ENCODE measurements around the gene LONP1.
A peak's percentile ranks its signal among the peaks of the same experiment; 100 is the strongest.
"Not testable (repeated sequence)": the region's sequence is repeated elsewhere in the genome, so short reads cannot be mapped to it uniquely, and the experiment has no call there.

Gene LONP1

DNA sequence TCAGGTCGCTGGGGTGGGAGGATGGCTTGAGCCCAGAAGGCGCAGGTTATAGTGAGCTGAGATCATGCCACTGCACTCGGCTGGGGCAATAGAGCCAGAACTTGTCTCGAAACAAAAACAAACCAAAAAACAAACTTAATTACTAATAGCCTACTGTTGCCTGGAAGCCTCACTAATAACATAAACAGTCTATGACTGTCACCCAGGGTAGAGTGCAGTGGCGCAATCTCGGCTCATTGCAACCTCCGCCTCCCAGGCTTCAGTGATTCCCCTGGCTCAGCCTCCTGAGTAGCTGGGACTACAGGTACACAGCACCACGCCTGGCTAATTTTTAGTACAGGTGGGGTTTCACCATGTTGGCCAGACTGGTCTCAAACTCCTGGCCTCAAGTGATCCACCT lies 18.5 kb upstream of the LONP1 start:
- Histone ChIP-seq H3K27ac (ENCODE audit: low read depth, low read length, severe bottlenecking) (no peak overlapping the region), H3K36me3 (ENCODE audit: control insufficient read depth, insufficient read depth, low read length) (no peaks in the 10 kb centered on the region), H3K4me1 (ENCODE audit: control insufficient read depth, insufficient read depth, low read length, poor library complexity, severe bottlenecking) (no peaks in the 10 kb centered on the region), H3K4me3 (ENCODE audit: extremely low read depth, insufficient read depth, low read length, poor library complexity, severe bottlenecking) (no peak overlapping the region), H3K9me3 (ENCODE audit: control insufficient read depth, low read length) (no peaks in the 10 kb centered on the region)
- 87 to 89% methylated on average over 4 to 6 of the region's 8 CpGs for WGBS, 2 experiments (ENCODE audit: insufficient coverage in 2 of 2)

DNA sequence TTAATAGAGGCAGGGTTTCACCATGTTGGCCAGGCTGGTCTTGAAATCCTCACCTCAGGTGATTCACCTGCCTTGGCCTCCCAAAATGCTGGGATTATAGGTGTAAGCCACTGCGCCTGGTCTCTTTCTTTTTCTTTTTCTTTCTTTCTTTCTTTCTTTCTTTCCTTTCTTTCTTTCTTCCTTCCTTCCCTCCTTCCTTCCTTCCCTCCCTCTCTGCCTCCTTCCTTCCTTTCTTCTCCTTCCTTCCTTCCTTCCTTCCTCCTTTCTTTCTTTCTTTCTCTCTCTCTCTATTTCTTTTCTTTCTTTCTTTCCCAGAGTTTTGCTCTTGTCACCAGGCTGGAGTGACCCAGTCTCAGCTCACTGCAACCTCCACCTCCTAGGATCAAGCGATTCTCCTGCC lies 13.2 kb upstream of the LONP1 start:
- H3K4me3 ChIP-seq (ENCODE audit: extremely low read depth, insufficient read depth, low read length, poor library complexity, severe bottlenecking); H3K9me3 ChIP-seq (ENCODE audit: control insufficient read depth, low read length); H3K36me3 ChIP-seq (ENCODE audit: control insufficient read depth, insufficient read depth, low read length); H3K4me1 ChIP-seq (ENCODE audit: control insufficient read depth, insufficient read depth, low read length, poor library complexity, severe bottlenecking); H3K27ac ChIP-seq (ENCODE audit: low read depth, low read length, severe bottlenecking): not testable (repeated sequence)
- WGBS, 2 experiments (ENCODE audit: insufficient coverage in 2 of 2) = 71 to 100% methylated on average over 2 of the region's 2 CpGs

DNA sequence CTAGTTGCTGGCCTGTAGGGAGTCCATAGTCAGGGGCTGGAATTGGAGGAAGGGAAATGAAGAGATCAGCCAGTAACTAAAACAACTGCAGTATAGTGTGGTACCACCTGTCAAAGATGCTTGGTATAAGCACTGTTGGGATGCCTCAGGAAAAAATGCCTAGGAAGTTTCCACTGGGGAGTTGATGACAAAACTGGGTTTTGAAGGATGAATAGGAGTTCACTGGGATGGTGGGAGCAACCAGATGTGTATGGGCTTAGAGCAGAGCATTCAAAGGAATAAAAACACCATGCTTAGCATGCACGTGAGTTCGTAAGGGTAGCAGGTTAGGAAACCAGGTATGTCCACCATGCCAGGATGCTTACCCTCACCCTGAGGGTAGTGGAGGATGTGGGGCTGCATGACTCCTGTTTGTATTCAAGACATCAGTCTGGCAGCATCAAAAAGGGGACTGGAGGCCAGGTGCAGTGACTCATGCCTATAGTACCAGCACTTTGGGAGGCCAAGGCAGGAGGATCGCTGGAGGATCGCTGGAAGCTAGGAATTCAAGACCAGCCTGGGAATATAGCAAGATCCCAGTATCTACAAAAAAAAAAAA lies 7.6 kb upstream of the LONP1 start:
- no peaks in the 10 kb centered on the region for H3K4me1 ChIP-seq (ENCODE audit: control insufficient read depth, insufficient read depth, low read length, poor library complexity, severe bottlenecking)
- H3K9me3 ChIP-seq (ENCODE audit: control insufficient read depth, low read length) = peaks cover 3% of the 10 kb centered on the region
- 80 to 82% methylated on average over 2 to 4 of the region's 4 CpGs for WGBS, 2 experiments (ENCODE audit: insufficient coverage in 2 of 2)
- no peak overlapping the region for H3K4me3 ChIP-seq (ENCODE audit: extremely low read depth, insufficient read depth, low read length, poor library complexity, severe bottlenecking)
- no peak overlapping the region for H3K27ac ChIP-seq (ENCODE audit: low read depth, low read length, severe bottlenecking)
- no peaks in the 10 kb centered on the region for H3K36me3 ChIP-seq (ENCODE audit: control insufficient read depth, insufficient read depth, low read length)

DNA sequence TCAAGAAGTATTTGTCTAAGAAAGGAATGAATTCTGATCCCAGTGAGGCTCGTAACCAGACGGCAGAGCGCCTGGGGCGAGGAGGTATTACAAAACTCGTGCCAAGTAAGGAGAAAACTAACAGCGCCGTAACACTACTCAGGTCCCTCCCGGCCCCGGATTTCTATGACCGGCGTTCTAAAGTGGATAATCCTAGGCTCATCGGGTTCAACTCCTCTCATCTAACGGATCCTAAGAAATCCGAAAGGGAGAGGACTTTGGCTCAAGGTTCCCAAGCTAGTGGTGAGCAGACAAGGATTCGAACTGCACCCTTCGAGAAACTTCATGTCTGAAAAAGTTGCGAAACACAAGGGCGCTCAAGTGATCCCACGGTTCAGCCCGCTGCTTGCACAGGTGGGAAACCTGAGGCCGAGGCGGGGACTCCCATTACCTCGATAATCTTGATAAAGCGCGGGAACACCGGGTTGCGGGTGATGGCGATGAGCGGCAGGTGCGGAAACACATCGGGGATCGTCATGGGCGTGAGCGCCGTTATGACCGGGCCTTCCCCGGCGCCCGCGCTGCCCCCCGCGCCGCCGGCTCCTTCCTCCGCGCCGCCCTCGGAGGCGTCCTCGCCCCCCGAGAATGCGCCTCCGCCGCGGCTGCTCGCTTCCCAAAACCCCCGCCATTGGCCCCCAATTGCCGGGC lies 529 bp downstream of the LONP1 start:
- Histone ChIP-seq H3K27ac (ENCODE audit: low read depth, low read length, severe bottlenecking) (peak overlapping the region; percentile 98), H3K4me3 (ENCODE audit: extremely low read depth, insufficient read depth, low read length, poor library complexity, severe bottlenecking) (peak overlapping the region; percentile 98), H3K4me1 (ENCODE audit: control insufficient read depth, insufficient read depth, low read length, poor library complexity, severe bottlenecking) (peaks cover 12% of the 10 kb centered on the region), H3K9me3 (ENCODE audit: control insufficient read depth, low read length) (no peaks in the 10 kb centered on the region), H3K36me3 (ENCODE audit: control insufficient read depth, insufficient read depth, low read length) (peaks cover 21% of the 10 kb centered on the region)
- whole genome bisulfite sequencing, 2 experiments (ENCODE audit: insufficient coverage in 2 of 2) = 0 to 1% methylated on average over 50 to 53 of the region's 58 CpGs

DNA sequence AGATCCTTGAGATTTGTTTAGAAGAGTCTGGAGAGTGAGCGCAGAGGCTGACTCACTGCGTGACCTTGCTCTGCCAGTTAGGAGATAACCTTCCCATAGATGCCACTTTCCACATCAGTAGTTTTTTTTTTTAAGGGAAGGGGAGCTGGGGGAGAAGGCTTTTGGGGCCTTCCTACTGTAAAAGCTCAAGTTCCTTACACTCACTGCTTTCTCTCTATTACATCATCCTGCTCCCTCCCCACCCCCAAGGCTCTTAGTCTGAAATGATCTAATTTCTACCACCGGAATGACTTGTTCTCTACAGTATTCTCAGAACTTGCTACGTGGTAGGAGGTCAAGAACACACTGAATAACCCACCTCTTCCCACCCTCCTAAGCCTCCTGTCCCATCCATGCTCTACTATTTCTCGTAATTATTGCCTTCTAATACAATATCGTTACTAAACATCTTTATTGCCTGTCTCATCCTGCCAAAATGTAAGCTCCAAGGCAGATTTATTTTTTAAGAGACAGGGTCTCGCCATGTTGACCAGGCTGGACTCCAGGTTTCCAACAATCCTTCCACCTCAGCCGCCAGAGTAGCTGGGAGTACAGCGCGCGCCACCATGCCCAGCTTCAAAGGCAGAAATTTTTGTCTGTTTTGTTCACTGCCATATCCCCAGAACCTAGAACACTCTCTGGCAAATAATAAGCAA lies 1.2 kb downstream of the LONP1 start:
- H3K36me3 ChIP-seq (ENCODE audit: control insufficient read depth, insufficient read depth, low read length) = peaks cover 28% of the 10 kb centered on the region
- WGBS, 2 experiments (ENCODE audit: insufficient coverage in 2 of 2) = 15 to 21% methylated on average over 5 to 10 of the region's 11 CpGs
- H3K4me3 ChIP-seq (ENCODE audit: extremely low read depth, insufficient read depth, low read length, poor library complexity, severe bottlenecking) = peak overlapping the region; percentile 98
- H3K4me1 ChIP-seq (ENCODE audit: control insufficient read depth, insufficient read depth, low read length, poor library complexity, severe bottlenecking) = peaks cover 12% of the 10 kb centered on the region
- peak overlapping the region; percentile 98 for H3K27ac ChIP-seq (ENCODE audit: low read depth, low read length, severe bottlenecking)
- no peaks in the 10 kb centered on the region for H3K9me3 ChIP-seq (ENCODE audit: control insufficient read depth, low read length)

DNA sequence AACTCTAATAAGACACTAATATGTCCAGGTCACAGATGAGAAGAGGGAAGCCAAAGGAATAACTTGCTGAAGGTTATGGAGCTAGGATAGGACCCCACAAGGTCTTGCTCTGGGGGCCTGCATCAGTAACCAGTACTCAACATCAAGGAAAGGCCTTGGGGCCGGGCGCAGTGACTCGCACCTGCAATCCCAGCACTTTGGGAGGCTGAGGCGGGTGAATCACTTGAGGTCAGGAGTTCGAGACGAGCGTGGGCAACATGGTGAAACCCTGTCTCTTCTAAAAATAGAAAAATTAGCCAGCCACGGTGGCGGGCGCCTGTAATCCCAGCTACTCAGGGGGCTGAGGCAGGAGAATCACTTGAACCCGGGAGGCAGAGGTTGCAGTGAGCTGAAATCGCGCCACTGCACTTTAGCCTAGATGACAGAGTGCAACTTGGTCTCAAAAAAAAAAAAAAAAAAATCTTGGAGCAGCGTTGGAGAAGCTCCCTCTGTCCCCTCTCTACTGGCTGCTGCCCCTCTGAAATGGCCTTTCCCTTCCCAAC lies 1.8 kb downstream of the LONP1 start:
- peak overlapping the region; percentile 98 for H3K4me3 ChIP-seq (ENCODE audit: extremely low read depth, insufficient read depth, low read length, poor library complexity, severe bottlenecking)

DNA sequence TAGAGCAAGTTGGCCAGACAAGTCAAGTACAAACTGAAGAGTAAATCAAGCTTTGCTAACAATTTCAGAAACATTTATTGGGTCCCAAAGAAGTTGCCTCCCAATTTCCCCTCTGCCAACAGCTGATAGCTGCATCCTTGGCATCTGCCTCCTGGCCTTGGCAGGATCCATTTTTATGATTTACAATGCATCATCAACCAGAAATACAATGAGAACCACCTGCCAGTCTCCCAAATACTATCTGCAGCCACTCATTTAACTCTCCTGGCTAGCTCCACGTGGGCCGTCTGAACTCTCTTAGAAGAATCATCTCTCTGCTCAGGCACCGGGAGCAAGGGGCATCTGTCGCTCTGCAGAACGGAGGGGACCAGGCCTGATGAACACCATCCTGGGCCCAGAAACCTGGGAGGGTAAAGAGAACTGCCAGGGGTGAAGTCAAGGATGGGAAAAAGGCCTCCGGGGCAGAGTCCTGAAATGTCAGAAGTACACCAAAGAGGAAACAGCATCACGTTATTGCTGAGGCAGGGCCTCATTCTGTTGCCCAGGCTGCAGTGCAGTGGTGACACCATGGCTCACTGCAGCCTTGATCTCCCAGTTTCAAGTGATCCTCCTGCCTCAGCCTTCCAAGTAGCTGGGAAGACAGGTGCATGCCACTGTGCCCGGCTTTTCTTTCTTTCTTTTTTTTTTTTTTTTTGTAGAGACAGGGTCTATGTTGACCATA lies 2.6 kb downstream of the LONP1 start:
- Histone ChIP-seq H3K4me3 (ENCODE audit: extremely low read depth, insufficient read depth, low read length, poor library complexity, severe bottlenecking) (no peak overlapping the region), H3K4me1 (ENCODE audit: control insufficient read depth, insufficient read depth, low read length, poor library complexity, severe bottlenecking) (peaks cover 12% of the 10 kb centered on the region), H3K36me3 (ENCODE audit: control insufficient read depth, insufficient read depth, low read length) (peaks cover 41% of the 10 kb centered on the region), H3K27ac (ENCODE audit: low read depth, low read length, severe bottlenecking) (no peak overlapping the region), H3K9me3 (ENCODE audit: control insufficient read depth, low read length) (no peaks in the 10 kb centered on the region)
- 95% methylated on average over 7 of the region's 8 CpGs for WGBS, 2 experiments (ENCODE audit: insufficient coverage in 2 of 2)

More for the DNA sequence above, 1.8 kb downstream of the LONP1 start:
- WGBS, 2 experiments (ENCODE audit: insufficient coverage in 2 of 2) = 85 to 95% methylated on average over 9 to 13 of the region's 14 CpGs
- Histone ChIP-seq H3K4me1 (ENCODE audit: control insufficient read depth, insufficient read depth, low read length, poor library complexity, severe bottlenecking) (peaks cover 12% of the 10 kb centered on the region), H3K36me3 (ENCODE audit: control insufficient read depth, insufficient read depth, low read length) (peaks cover 34% of the 10 kb centered on the region), H3K27ac (ENCODE audit: low read depth, low read length, severe bottlenecking) (peak overlapping the region; percentile 98), H3K9me3 (ENCODE audit: control insufficient read depth, low read length) (no peaks in the 10 kb centered on the region)

DNA sequence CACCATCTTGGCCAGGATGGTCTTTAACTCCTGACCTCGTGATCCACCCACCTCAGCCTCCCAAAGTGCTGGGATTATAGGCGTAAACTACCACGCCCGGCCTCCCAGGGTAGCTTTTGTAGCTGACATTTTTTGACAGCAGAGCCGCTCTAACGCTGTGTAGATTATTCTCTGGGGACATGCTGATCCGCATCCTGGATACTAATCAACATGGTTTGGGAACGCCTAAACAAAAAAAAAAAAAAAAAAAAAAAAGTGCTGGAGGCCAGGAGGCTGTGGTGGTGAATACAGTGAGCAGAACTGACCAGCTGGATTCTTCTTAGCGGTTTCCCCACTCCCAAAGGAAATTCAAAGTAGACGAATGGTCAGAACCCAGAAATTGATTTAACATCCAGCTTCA lies 5.1 kb downstream of the LONP1 start:
- no peak overlapping the region for H3K27ac ChIP-seq (ENCODE audit: low read depth, low read length, severe bottlenecking)
- H3K4me1 ChIP-seq (ENCODE audit: control insufficient read depth, insufficient read depth, low read length, poor library complexity, severe bottlenecking) = peaks cover 12% of the 10 kb centered on the region
- H3K9me3 ChIP-seq (ENCODE audit: control insufficient read depth, low read length) = no peaks in the 10 kb centered on the region
- 93 to 96% methylated on average over 3 to 7 of the region's 10 CpGs for WGBS, 2 experiments (ENCODE audit: insufficient coverage in 2 of 2)
- H3K36me3 ChIP-seq (ENCODE audit: control insufficient read depth, insufficient read depth, low read length) = peaks cover 66% of the 10 kb centered on the region
- H3K4me3 ChIP-seq (ENCODE audit: extremely low read depth, insufficient read depth, low read length, poor library complexity, severe bottlenecking) = no peak overlapping the region

DNA sequence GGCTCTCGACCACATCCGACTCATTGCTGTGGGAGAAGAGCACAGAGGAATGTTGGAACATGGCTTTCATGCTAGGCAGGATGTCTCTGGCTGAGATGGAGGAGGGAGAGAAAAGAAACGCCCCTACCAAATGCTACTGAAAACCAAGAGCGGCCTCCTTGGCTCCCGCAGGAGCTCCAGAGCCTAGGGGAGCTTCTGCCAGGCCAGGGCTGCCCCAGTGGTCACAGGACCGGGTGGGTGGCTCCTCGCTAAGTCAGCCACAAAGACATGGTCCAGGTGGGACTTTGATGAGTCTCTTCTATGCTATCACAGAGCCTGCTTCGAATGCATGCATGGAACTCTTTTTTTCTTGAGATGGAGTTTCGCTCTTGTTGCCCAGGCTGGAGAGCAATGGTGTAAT lies 6.7 kb downstream of the LONP1 start:
- Histone ChIP-seq H3K9me3 (ENCODE audit: control insufficient read depth, low read length) (no peaks in the 10 kb centered on the region), H3K4me3 (ENCODE audit: extremely low read depth, insufficient read depth, low read length, poor library complexity, severe bottlenecking) (no peak overlapping the region), H3K36me3 (ENCODE audit: control insufficient read depth, insufficient read depth, low read length) (peaks cover 80% of the 10 kb centered on the region), H3K27ac (ENCODE audit: low read depth, low read length, severe bottlenecking) (no peak overlapping the region), H3K4me1 (ENCODE audit: control insufficient read depth, insufficient read depth, low read length, poor library complexity, severe bottlenecking) (peaks cover 7% of the 10 kb centered on the region)
- 96 to 98% methylated on average over 9 of the region's 9 CpGs for WGBS, 2 experiments (ENCODE audit: insufficient coverage in 2 of 2)

DNA sequence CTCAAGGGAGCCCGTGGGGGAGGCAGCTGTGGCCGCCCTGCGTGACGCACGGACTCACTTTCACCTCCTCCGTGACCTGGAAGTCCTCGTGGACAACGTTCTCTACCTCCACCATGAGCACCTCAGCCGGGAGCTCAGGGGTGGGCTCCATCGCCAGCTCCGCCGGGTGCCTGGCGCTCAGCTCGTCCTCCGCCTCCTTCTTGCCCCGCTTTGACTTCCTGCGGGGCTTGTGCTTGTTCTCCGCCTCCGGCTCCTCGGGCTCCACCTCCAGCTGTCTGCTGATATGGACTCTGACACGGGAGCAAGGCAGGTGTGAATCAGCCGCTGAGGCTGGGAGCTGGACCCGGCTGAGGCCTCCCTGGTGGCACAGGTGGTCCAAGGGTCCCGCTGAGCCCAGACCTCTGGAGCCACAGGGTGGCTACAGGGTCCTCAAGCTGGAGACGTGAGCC lies 8.2 kb downstream of the LONP1 start:
- Histone ChIP-seq H3K4me1 (ENCODE audit: control insufficient read depth, insufficient read depth, low read length, poor library complexity, severe bottlenecking) (no peaks in the 10 kb centered on the region), H3K27ac (ENCODE audit: low read depth, low read length, severe bottlenecking) (no peak overlapping the region), H3K36me3 (ENCODE audit: control insufficient read depth, insufficient read depth, low read length) (peaks cover 78% of the 10 kb centered on the region), H3K9me3 (ENCODE audit: control insufficient read depth, low read length) (no peaks in the 10 kb centered on the region), H3K4me3 (ENCODE audit: extremely low read depth, insufficient read depth, low read length, poor library complexity, severe bottlenecking) (no peak overlapping the region)
- 93 to 94% methylated on average over 12 to 25 of the region's 25 CpGs for WGBS, 2 experiments (ENCODE audit: insufficient coverage in 2 of 2)
